HT1080 (cell line): ENCODE data around the gene ZNF284. TPM values are rescaled to one million over a fixed set of nuclear protein-coding genes. Genes with fewer than 3 reads are reported as not detected.

ENCODE experiments used
- DNase-seq: peaks from one replicate; pipeline ENCODE4 v3.0.0-alpha.2; 2015; ENCODE audit warnings: low read depth
- polyA plus RNA-seq, 2 experiments: library from polyadenylated mRNA; depleted of rRNA; stranded (reverse); fragments of >200 nt; gene quantifications; 2 replicates each; pipeline ENCODE4 v1.2.3, GENCODE V29; 2015
- total RNA-seq: library from RNA; depleted of rRNA; stranded (reverse); fragments of >200 nt; shearing (Covaris generic); gene quantifications from 2 replicates; pipeline ENCODE4 v1.2.3, GENCODE V29; 2014; rRNA removed

The ZNF284 gene
- 4.1 and 5.0 TPM in 2 replicates for total RNA-seq
- polyA plus RNA-seq (2015; cell fraction: cytosol; rRNA removed): 2.6 and 3.4 TPM in 2 replicates
- polyA plus RNA-seq (2015; cell fraction: nucleus; rRNA removed): 11.1 and 12.0 TPM in 2 replicates

DNA sequence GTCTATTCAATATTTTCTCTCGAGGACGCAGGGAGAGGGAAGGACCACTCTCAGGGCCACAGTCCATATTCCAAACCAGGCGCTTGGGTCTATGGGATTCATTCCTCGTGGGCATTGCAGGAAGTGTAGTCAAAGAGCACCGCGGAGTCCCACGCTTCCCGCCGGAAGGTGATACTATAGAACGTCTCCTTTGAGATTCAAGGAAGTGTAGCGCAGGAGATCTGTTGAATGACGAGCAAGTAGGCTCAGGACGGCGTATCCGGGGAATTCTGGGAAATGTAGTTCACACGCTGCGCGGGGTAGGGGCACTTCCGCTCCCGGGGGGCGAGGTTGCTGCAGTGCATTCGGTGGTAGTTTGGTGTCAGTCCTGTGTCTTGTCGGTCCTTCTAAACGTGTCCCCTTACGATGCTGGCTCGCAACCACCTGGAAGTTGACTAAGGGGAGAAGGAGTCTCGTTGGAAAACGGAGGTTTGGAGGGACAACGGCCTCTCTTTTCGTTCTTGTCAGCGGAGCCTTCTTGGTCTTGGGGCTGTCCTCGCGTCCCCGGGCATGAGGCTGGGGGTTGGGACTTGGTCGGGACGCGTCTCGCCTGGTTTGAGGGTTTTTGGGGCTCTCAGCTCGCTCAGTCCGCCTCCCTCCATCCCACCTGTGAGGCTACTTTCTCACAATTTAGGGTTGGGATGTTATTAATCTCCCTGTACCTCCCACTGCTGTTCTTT is at the start of gene ZNF284:
TSS of gene ZNF284 (plus strand) at position 336 of the 719 bp plus-strand sequence. CDS start 4,231 bp downstream, outside the sequence.
- peak; percentile 95 for DNase-seq

DNA sequence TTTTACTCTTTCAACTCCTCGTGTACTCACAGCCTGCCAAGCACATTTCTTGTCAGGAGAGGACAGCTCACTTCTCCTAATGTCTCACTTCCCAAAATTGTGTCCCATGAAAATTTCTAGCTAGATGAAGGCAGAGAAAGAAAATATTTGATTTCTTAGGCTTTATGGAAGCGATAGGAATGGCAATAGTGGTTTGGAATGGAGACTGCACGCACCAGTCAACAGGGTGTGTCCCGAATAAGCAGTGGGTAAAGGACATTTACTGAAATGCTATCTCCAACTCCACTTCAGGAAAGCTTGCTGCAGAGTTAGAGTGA is 47.1 kb upstream of the ZNF284 start:
- no peak for DNase-seq

DNA sequence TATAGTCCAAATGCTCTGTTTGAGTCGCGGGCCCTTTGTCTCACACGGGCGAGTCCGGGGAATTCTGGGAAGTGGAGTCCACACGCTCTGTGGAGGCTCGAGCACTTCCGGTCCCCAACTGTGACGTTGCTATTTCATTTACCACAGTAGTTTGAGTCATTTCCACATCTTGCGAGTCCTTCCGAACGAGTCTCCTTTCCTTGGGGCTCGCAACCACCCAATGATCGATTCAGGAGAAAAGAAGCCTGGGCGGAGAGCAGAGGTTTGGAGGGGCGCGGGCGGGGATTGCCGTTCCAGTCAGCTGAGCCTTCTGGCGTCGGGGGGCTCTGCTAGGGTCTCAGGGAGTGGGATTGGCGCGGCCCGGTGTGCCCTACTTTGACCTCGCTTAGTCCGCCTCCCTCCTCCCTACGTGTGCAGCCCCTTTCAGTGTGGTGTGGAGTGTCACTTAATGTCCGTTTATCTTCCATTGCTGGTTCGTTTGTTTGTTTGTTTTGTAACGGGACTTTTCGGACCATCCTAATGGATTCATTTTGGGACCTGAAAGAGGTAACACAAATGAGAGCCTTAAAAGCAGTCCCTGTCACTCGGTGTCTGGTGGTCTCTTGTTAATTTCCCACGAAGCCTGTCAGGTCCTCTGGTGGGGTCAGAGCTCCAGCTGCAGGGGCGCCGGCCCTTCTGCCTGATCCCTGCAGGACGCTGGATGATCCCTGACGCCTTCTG is 46.6 kb upstream of the ZNF284 start, which contains the start of gene ZNF222:
TSS of gene ZNF222 (plus strand) at position 163 of the 720 bp plus-strand sequence. CDS start at position 221, 58 bp downstream.
- peak; percentile 88 for DNase-seq

DNA sequence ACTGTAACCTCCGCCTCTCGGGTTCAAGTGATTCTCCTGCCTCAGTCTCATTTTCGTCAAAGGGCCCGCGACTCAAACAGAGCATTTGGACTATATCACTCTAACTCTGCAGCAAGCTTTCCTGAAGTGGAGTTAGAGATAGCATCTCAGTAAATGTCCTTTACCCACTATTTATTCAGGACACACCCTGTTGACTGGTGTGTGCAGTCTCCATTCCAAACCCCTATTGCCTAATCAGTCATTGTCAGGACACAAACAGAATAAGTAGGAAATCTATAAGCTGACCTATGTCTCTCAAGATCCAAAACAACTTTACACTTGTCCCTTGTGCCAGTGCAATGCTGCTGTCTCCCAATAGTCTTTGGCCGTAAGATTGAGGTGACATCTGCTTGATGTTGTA is 45.3 kb upstream of the ZNF284 start:
- no peak for DNase-seq

DNA sequence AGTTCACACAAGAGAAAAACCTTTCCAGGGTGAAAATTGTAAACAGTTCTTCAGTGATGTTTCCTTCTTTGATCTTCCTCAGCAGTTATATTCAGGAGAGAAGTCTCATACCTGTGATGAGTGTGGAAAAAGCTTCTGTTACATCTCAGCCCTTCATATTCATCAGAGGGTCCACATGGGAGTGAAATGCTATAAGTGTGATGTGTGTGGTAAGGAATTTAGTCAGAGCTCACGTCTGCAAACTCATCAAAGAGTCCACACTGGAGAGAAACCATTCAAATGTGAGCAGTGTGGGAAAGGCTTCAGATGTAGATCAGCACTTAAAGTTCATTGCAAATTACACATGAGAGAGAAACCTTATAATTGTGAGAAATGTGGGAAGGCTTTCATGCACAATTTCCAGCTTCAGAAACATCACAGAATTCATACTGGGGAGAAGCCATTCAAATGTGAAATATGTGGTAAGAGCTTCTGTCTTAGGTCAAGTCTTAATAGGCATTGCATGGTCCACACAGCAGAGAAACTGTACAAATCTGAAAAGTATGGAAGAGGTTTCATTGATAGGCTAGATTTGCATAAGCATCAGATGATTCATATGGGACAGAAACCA is 39.9 kb upstream of the ZNF284 start:
- DNase-seq: no peak

DNA sequence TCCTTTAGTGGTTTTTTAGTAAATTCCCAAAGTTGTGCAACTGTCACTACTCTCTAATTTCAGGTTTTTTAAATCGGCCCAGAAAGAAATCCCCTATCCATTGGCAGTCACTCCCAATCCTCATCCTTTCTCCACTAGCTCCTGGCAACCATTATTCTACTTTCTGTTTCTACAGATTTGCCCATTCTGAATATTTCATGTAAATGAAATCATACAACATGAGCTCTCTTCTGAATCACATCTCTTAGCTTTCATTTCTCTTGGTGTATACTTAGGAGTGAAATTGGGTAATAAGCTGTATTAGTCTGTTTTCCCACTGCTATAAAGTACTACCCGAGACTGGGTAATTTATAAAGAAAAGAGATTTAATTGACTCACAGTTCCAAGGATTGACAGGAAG is 29.8 kb upstream of the ZNF284 start:
- DNase-seq: no peak

DNA sequence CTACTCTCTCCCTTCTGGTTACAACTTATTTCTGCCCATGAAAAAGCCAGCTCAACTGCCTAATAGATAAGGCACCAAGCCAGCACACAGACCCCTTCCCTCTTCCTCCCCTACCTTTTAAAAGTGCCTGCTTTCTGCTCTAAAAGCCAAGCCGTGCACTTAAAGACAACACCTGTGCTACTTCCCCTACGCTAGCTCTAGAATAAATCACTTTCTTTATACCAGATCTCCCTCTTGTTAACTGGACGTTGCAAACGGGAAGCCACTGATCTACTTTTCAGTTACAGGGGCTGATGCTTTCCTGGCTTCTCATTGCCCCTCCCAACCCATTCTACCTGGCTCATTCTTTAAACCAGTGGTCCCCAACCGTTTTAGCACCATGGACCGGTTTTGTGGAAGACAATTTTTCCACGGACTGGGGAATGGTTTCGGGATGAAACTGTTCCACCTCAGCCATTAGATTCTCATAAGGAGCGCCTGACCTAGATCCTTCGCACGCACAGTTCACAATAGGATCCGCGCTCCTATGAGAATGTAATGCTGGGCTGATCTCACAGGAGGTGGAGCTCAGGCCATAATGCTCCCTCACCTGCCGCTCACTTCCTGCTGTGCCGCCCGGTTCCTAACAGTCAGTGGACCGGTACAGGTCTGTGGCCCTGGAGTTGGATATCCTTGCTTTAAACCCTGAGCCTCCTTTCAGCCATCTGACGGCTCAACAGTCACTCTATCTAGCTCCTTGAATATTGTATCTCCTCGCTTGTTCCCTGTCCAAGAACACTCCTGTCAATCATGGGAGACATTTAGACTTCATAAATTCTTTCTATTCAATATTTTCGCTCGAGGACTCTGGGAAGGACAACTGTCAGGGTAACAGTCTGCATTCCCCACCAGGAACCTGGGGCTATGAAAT is 21.0 kb upstream of the ZNF284 start:
- DNase-seq: no peak

DNA sequence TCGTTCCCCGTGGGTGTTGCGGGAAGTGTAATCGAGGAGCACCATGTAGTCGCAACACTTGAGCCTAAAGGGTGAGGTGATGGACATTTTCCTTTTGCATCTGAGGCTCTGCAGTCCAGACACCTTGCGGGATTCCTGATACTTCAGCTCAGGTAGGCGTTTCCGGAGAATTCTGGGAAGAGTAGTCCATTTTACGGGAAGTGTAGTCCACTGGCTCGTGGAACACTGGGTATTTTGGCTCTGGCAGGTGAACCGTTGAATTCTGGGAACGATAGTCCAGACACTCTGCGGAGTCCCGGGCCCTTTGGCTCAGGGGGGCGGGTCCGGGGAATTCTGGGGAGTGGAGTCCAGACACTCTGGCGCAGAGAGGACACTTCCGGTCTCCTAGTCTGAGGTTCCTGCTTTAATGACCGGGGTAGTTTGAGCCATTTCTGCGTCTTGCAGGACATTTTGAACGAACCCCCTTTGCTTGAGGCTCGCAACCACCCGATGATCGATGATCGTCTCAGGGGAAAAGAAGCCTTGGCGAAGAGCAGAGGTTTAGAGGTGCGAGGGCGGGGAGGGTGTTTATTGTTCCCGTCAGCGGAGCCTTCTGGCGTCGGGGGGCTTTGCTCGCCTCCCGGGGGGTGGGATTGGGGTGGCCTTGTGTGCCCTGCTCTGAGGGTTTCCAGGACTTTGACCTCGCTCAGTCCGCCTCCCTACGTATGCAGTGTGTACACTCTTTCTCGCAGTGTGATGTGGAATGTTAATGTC is 20.1 kb upstream of the ZNF284 start, which contains the start of gene ZNF223:
TSS of gene ZNF223 (plus strand) at position 387 of the 753 bp plus-strand sequence. CDS start 3,141 bp downstream, outside the sequence.
- peak; percentile 93 for DNase-seq

DNA sequence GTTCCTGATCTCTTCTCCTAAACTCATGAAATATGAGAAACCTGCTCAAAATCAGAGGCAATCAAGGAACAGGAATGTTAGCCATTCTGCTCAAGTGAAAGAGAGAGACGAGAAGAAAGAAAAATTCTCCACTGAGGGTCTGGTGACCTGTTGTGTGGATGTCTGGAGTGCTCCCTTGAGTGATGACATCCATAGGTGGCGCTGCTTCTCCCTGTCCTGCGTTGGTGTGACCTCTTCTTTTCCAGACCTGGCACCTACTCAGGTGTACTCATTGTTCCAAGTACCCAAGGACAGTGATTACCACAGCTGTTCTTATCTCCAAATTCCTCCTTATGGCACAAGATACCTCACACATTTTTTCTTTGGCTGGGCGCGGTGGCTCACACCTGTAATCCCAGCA is 16.1 kb upstream of the ZNF284 start:
- no peak for DNase-seq

DNA sequence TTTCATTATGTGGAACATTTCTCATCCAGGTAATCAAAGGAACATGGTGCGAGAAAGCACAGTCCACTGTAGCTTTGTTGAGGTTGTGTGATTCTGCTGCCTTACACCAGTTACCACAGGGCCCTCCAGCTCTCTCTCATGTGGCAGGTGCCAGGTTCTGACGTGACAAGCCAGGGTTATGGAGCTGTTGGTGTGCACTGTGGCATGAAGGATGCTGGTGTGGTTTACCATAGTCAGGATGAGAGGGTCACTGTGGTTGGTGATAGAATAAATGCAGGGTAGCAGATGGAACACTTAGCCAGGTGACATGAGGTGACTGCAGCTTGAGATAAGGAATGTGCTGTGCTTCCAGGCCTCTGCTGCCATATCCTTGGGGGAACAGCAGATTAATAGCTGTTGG is 12.7 kb upstream of the ZNF284 start:
- no peak for DNase-seq

DNA sequence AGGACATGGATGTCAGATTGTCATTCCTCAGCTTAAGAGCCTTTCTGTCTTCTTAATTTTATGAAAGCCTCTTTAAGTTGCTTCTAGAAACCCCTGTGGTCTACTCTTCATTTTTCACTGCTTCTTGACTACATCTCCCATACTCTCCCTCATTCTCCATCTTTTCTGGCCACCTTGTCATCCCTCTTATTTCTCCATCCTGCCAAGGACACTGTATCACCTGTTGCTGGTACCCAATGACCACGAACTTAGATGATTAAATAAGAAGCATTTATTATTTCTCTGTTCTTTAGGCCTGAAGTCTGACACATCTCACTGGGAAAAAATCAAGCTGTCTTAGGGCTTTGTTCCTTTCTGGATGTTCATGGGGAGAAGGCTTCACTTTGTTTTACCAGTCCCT is 10.9 kb upstream of the ZNF284 start:
- no peak for DNase-seq

DNA sequence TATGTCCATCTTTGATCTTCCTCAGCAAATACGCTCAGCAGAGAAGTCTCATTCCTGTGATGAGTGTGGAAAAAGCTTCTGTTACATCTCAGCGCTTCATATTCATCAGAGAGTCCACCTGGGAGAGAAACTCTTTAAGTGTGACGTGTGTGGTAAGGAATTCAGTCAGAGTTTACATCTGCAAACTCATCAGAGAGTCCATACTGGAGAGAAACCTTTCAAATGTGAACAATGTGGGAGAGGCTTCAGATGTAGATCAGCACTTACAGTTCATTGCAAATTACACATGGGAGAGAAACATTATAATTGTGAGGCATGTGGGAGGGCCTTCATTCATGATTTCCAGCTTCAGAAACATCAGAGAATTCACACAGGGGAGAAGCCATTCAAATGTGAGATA is 5.7 kb upstream of the ZNF284 start:
- DNase-seq: no peak

DNA sequence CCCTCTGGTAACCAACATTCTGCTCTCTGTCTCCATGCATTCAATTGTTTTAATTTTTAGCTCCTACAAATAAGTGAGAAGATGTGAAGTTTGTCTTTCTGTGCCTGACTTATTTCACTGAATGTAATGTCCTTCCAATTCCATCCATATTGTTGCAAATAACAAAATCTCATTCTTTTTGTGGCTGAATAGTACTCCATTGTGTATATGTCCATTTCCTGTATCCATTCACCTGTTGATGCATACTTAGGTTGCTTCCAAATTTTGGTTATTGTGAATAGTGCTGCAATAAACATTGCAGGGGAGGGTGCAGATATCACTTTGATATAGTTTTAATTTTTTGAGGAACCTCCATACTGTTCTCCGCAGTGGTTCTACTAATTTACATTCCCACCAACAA is 2.5 kb upstream of the ZNF284 start:
- DNase-seq: no peak

DNA sequence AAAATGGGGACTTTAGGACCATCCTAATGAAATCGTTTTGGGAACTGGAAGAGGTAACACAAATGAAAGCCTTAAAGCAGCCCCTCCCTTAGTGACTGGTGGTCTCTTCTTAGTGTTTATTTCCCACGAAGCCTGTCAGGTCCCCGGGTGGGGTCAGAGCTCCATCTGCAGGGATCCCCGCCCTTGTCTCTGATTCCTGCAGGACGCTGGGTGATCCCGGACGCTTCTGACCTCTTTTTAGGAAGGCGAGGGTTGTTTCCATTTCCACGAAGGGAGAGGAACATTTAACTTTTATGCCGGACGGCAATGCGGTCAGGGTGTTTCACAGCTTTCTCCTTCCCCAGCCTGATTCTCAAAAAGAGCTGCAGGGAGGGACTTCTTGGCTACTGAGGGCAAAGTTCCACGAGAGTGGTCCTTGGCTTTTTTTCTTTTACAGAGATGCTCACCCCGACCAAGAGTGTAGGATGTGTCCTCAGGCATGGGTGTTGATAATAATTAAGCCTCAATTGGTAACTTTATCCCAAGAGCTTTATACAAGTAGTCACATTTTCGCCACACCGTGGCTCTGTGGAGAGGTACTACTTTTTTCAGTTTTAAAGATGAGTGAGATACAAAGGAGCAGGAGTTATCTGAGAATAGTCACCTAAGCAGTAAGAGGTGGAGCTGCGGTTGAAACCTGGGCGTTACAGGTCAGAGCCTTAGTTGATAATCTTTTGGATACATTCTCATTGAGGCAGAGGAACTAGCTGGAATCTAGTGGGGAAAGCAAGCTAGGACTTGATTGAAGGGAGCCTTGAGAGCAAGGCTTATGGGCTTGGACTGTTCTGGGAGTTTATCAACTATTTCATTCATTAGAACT is 813 bp downstream of the ZNF284 start:
- DNase-seq: peak; percentile 8

DNA sequence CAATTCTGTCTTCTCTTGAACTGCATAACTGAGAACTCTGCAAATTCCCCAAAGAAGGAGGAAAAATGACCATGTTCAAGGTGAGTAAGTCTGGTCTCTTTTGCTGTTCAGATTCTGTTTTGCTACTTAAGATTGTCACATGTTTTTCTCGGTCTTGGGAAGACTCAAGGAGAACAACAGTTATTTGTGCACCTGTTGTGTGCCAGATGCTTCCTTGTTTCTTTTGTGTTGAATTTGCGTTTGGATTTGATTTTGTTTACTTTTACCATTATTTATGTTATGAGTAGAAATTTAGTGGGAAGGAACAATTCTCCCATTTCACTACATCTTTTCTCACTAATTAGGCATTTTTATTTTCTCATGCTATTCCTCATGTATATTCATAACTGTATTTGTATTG is 4.4 kb downstream of the ZNF284 start:
- no peak for DNase-seq

DNA sequence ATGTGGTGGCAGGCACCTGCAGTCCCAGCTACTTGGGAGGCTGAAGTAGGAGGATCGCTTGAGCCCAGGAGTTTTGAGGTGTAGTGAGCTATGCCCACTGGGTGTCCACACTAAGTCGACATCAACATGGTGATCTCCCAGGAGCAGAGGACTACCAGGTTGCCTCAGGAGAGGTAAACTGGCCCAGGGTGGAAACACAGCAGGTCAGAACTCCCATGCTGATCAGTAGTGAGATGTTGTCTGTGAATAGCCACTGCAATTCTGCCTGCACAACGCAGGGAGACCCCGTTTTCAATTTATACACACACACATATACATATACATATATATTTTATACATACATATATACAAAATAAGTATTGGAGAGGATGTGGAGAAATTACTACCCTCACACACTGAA is 20.1 kb downstream of the ZNF284 start:
- DNase-seq: no peak

DNA sequence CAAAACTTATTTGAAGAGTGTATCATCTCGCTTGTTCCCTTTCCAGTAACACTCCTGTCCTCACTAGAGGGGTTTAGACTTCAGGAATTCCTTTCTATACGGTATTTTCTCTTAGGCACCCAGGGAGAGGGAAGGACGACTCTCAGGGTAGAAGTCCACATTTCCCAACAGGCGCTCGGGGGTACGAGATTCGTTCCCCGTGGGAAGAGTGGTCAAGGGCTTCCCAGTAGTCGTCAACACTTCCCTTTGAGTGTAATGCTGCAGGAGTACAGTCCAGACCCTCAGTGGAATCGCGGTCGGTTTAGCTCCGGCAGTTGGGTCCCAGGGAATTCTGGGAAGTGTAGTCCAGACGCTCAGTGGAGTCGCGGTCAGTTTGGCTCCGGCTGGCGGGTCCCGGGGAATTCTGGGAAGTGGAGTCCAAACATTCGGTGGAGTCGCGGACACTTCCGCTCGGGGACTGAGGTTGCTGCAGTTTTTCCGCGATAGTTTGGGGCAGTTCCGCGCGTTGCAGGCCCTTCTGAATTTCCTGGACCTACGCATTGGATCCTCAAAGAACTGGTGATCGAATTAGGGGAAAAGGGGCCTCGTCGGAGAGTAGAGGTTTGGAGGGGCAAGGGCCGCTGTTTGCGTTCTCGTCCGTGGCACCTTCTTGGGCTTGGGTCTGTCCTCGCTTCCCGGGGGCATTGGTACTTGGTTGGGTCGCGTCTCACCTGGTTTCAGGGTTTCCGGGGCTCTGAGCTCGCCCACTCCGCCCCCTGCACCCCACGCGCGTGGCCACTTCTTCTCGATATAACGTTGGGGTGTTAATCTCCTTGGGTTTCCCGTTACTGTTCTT is 22.2 kb downstream of the ZNF284 start, which contains the start of gene ZNF224:
TSS of gene ZNF224 (plus strand) at position 431 of the 835 bp plus-strand sequence. CDS start 3,513 bp downstream, outside the sequence.
- DNase-seq: peak; percentile 92

DNA sequence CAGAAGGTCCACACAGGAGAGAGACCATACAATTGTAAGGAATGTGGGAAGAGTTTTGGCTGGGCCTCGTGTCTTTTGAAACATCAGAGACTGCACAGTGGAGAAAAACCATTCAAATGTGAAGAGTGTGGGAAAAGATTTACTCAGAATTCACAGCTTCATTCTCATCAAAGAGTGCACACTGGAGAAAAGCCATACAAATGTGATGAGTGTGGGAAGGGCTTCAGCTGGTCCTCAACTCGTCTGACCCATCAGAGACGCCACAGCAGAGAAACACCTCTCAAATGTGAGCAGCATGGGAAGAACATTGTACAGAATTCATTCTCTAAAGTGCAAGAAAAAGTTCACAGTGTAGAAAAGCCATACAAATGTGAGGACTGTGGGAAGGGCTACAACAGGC is 35.8 kb downstream of the ZNF284 start:
- no peak for DNase-seq
